Neural progenitor cell (in vitro differentiated cells): Measurements from ENCODE around the gene WIPF2.

ENCODE experiments used
- CTCF ChIP-seq: fragments of 200-600 bp; sonication (generic); IDR thresholded peaks from 2 replicates; pipeline ENCODE4 v1.5.1; 2017; ENCODE audit warnings: antibody characterized with exemption, mild to moderate bottlenecking
- EZH2 ChIP-seq: fragments of 200-600 bp; sonication (generic); IDR thresholded peaks from 2 replicates; pipeline ENCODE4 v1.6.1; 2017; ENCODE audit warnings: antibody characterized with exemption, mild to moderate bottlenecking, moderate library complexity
- EZH2phosphoT487 ChIP-seq: fragments of 200-600 bp; sonication (generic); IDR thresholded peaks from 2 replicates; pipeline ENCODE4 v1.6.1; 2017; ENCODE audit warnings: antibody characterized with exemption

- TF ChIP-seq CTCF = no peak
- TF ChIP-seq EZH2 = no peak
- no peak for TF ChIP-seq EZH2phosphoT487
Measured at GRCh38 chr17:40194821-40195220, 24.3 kb upstream of the WIPF2 start.
